HepG2 (cell line): Measurements from ENCODE around the gene KIF3A. TPM values are rescaled to one million over a fixed set of nuclear protein-coding genes. Genes with fewer than 3 reads are reported as not detected.

Source experiments
- ATAC-seq: fragments of 200-7000 bp; cut with Tn5 transposase; 3 replicates; pipeline ENCODE4 v1.9.1; 2020; ENCODE audit warnings: mild to moderate bottlenecking, moderate library complexity
- BruUV-seq: library from RNA; stranded (reverse); fragments of 400-500 nt; replicated peaks from 2 replicates; lab custom pipeline; 2021; lab: Mats Ljungman, UMichigan
- CTCF ChIA-PET: fragments of 300-600 bp; formaldehyde crosslinking; extraction: SDS; loops from one replicate; lab custom pipeline; 2021; ENCODE audit warnings: low total read pairs, inconsistent platforms, low intra/inter-chr PET ratio; lab: Yijun Ruan, JAX
- POLR2A ChIA-PET: fragments of 350-600 bp; sonication (Branson Sonifier 250); formaldehyde crosslinking; loops from one replicate; lab custom pipeline; 2020; ENCODE audit warnings: antibody characterized with exemption, inconsistent platforms; lab: Yijun Ruan, JAX
- DNase-seq: peaks from one replicate; pipeline ENCODE4 v3.0.0-alpha.2; 2015; ENCODE audit warnings: low spot score
- FAIRE-seq: peaks from 3 replicates; lab custom pipeline; 2011; peaks lifted over from hg19 to GRCh38; lab: Jason Lieb, UNC
- H2AFZ ChIP-seq: one replicate; pipeline ENCODE4 v1.6.1; 2011; ENCODE audit warnings: low read length, inconsistent platforms
- H3K27ac ChIP-seq: fragments of 300-600 bp; 3 replicates; pipeline ENCODE4 v1.8.0; 2011; ENCODE audit warnings: mixed run types, mild to moderate bottlenecking, mixed read lengths, low read length, inconsistent platforms; ENCODE audit not compliant: insufficient read depth; ENCODE audit errors: extremely low read length
- H3K27me3 ChIP-seq, 2 experiments: fragments of 200-600 bp in 1 of 2; 2 replicates in 1 of 2; 3 replicates in 1 of 2; pipeline versions ENCODE4 v1.6.0 to v1.8.0; 2011; ENCODE audit warnings: low read length in 2 of 2, mild to moderate bottlenecking in 2 of 2, moderate library complexity in 2 of 2, inconsistent platforms in 1 of 2; ENCODE audit not compliant: insufficient read depth in 2 of 2, control insufficient read depth in 1 of 2
- H3K36me3 ChIP-seq, 2 experiments: fragments of 200-600 bp in 1 of 2; replicated peaks in 1 of 2; 2 replicates in 1 of 2; 3 replicates in 1 of 2; pipeline versions ENCODE4 v1.5.1 to v1.8.0; 2011; ENCODE audit warnings: low read length in 2 of 2, inconsistent platforms in 1 of 2; ENCODE audit not compliant: insufficient read depth in 2 of 2, control insufficient read depth in 1 of 2
- H3K4me1 ChIP-seq: 2 replicates; pipeline ENCODE4 v1.5.1; 2012; ENCODE audit warnings: low read length, inconsistent platforms; ENCODE audit not compliant: insufficient read depth
- H3K4me2 ChIP-seq: 2 replicates; pipeline ENCODE4 v1.6.0; 2011; ENCODE audit warnings: low read depth, low read length, inconsistent platforms
- H3K4me3 ChIP-seq, 3 experiments: fragments of 200-600 bp in 1 of 3; sonication (generic), shearing (Covaris generic) in 1 of 3; replicated peaks in 1 of 3; 2 replicates each; pipeline ENCODE4 v1.5.1; 2011 to 2016; ENCODE audit warnings: low read length in 3 of 3, inconsistent platforms in 2 of 3, low read depth in 2 of 3, mild to moderate bottlenecking in 2 of 3, control low read depth in 1 of 3, mixed read lengths in 1 of 3; ENCODE audit not compliant: insufficient read depth in 1 of 3
- H3K79me2 ChIP-seq: one replicate; pipeline ENCODE4 v1.6.1; 2011; ENCODE audit warnings: low read length, inconsistent platforms; ENCODE audit not compliant: insufficient read depth
- H3K9ac ChIP-seq: 2 replicates; pipeline ENCODE4 v1.6.0; 2011; ENCODE audit warnings: mild to moderate bottlenecking, low read depth, low read length, inconsistent platforms; ENCODE audit not compliant: insufficient read depth
- H3K9me3 ChIP-seq: 2 replicates; pipeline ENCODE4 v1.5.1; 2012; ENCODE audit warnings: mild to moderate bottlenecking, low read length
- H4K20me1 ChIP-seq: 2 replicates; pipeline ENCODE4 v1.6.0; 2011; ENCODE audit warnings: inconsistent platforms, mild to moderate bottlenecking, low read length, moderate library complexity; ENCODE audit not compliant: insufficient read depth
- ARID5B ChIP-seq: IDR thresholded peaks from 2 replicates; pipeline ENCODE4 v1.4.0; 2020; ENCODE audit warnings: mild to moderate bottlenecking, missing genetic modification reagents
- JARID2 ChIP-seq: sonication (generic); formaldehyde crosslinking; IDR thresholded peaks from 2 replicates; pipeline ENCODE4 v1.8.1; 2023; ENCODE audit warnings: missing genetic modification reagents, inconsistent platforms; ENCODE audit not compliant: insufficient replicate concordance
- RFXAP ChIP-seq: sonication (generic); formaldehyde crosslinking; IDR thresholded peaks from 2 replicates; pipeline ENCODE4 v1.4.0; 2020; ENCODE audit warnings: missing genetic modification reagents, borderline replicate concordance
- SKIL ChIP-seq: sonication (generic); formaldehyde crosslinking; IDR thresholded peaks from 2 replicates; pipeline ENCODE4 v1.8.0; 2022; ENCODE audit warnings: missing genetic modification reagents, mild to moderate bottlenecking, moderate library complexity, borderline replicate concordance
- UBTF ChIP-seq: sonication (generic); formaldehyde crosslinking; IDR thresholded peaks from 2 replicates; pipeline ENCODE4 v1.4.0; 2020; ENCODE audit warnings: mild to moderate bottlenecking, missing genetic modification reagents
- ZNF460 ChIP-seq: sonication (generic); formaldehyde crosslinking; IDR thresholded peaks from 2 replicates; pipeline ENCODE4 v1.5.1; 2020; ENCODE audit warnings: missing genetic modification reagents, mild to moderate bottlenecking, borderline replicate concordance
- ZNF687 ChIP-seq: sonication (generic); formaldehyde crosslinking; IDR thresholded peaks from 2 replicates; pipeline ENCODE4 v1.5.1; 2020; ENCODE audit warnings: mild to moderate bottlenecking, missing genetic modification reagents, moderate library complexity
- ZNF790 ChIP-seq: sonication (generic); formaldehyde crosslinking; IDR thresholded peaks from 2 replicates; pipeline ENCODE4 v1.8.0; 2022; ENCODE audit warnings: missing genetic modification reagents, mild to moderate bottlenecking, borderline replicate concordance
- ZNF816 ChIP-seq: sonication (generic); formaldehyde crosslinking; IDR thresholded peaks from 2 replicates; pipeline ENCODE4 v1.8.0; 2022; ENCODE audit warnings: missing genetic modification reagents, mild to moderate bottlenecking, borderline replicate concordance
- WGBS: methylation state at CpG from one replicate; pipeline ENCODE4 v1.1.6; 2017; ENCODE audit warnings: low lambda C conversion rate; 5-methylcytosine and 5-hydroxymethylcytosine counted together
- in situ Hi-C: cut with HindIII; loops from 2 replicates; pipeline ENCODE4 v1.10.0; 2017; ENCODE audit warnings: low pct_unique_long_range_greater_than_20kb; ENCODE audit not compliant: extremely low pct_ligation_motif_present
- intact Hi-C: fragments of 100-400 bp; cut with micrococcal nuclease; formaldehyde crosslinking; loops from one replicate; pipeline ENCODE4 v1.10.0; 2022; ENCODE audit not compliant: unreplicated experiment
- polyA plus RNA-seq, 8 experiments: library from polyadenylated mRNA; depleted of rRNA in 3 of 8; stranded (reverse) in 7 of 8; unstranded in 1 of 8; fragments of >200 nt; fragmentation: Illumina TruSeq in 4 of 8; extraction: Trizol in 4 of 8; gene quantifications; 2 replicates each; pipeline versions ENCODE4 v1.2.1 to v1.2.3, GENCODE V29; 2011 to 2016; ENCODE audit warnings: low read depth in 4 of 8, missing spikeins in 1 of 8, mixed read lengths in 1 of 8; ENCODE audit not compliant: insufficient read depth in 1 of 8
- total RNA-seq, 5 experiments: library from RNA; depleted of rRNA; stranded (reverse); fragments of >200 nt; fragmentation: Illumina TruSeq; extraction: Trizol; gene quantifications; 2 replicates each; pipeline ENCODE4 v1.2.3, GENCODE V29; 2016; ENCODE audit warnings: low read depth in 1 of 5

The KIF3A gene
- total and polyA plus RNA-seq, 2 of the 13 experiments (the other 11 are each of a cell fraction or from before 2014, with no cell fraction given): 2.3 to 8.4 TPM

- 0 out of 2 replicates have a peak, but pooled peaks cover 14% of the 10 kb centered on the region for H3K4me1 ChIP-seq
- in situ Hi-C loops: no loop called here
- no peak overlapping the region for H3K27ac ChIP-seq
- no TSS peak for BruUV-seq
- no peaks in the 10 kb centered on the region for H3K9me3 ChIP-seq
- no peaks in the 10 kb centered on the region for H4K20me1 ChIP-seq
- H3K4me3 ChIP-seq: no peak overlapping the region
- DNase-seq (no peak), FAIRE-seq (no peak), ATAC-seq (no peak)
- ChIA-PET CTCF (no interaction called here), POLR2A (interaction anchor here (1.5 kb wide), 1 partner anchor 21 kb away, joined by 8 read pairs; no protein-coding TSS in a partner anchor)
- H3K9ac ChIP-seq: no peak overlapping the region
- H3K27me3 ChIP-seq: no peaks in the 10 kb centered on the region
- intact Hi-C loops: no loop called here
- no peaks in the 10 kb centered on the region for H3K79me2 ChIP-seq
- H3K4me2 ChIP-seq: no peak overlapping the region
- no peak overlapping the region for H2AFZ ChIP-seq
- WGBS: 95% methylated on average over 4 of the region's 4 CpGs
- H3K36me3 ChIP-seq: no peaks in the 10 kb centered on the region; a peak in 2 of 5 replicates
- no peak for TF ChIP-seq ZNF460
- TF ChIP-seq ZNF816 (CRISPR knock-in tag): no peak
- TF ChIP-seq JARID2 (CRISPR knock-in tag): no peak
- no peak for TF ChIP-seq ZNF687
- TF ChIP-seq ARID5B (CRISPR knock-in tag): no peak
- TF ChIP-seq ZNF790: no peak
- no peak for TF ChIP-seq UBTF
- no peak for TF ChIP-seq RFXAP (CRISPR knock-in tag)
- no peak for TF ChIP-seq SKIL
These were observed 48.5 kb upstream of the KIF3A start for GRCh38 chr5:132785864-132786263.
